ENCODE measurements around the gene RALY. TPM values are rescaled to one million over a fixed set of nuclear protein-coding genes. Genes with fewer than 3 reads are reported as not detected.

RALY gene
- total and polyA plus RNA-seq, 10 of the 15 experiments (the other 5 are each of a cell fraction or from before 2014, with no cell fraction given): 1.2 to 246 (median 137) TPM

DNA sequence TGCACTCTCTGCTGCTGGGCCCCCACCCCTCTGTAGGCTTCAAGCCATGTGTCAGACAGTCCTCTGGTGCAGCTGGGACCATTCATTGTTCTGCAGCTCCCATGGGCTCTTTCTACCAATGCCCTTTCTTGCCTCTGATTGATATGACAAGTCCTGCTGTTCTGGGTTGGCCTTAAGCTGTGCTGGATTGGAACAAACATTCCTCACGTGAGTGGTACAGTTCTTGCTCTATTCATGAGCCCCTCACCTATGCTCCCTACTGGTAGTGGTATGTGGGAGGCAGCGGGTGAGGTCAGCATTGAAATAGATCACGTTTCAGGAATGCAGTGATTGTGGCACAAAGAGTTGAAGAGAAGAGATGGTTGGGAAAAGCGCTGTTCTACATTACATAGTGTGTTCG is 48.8 kb upstream of the RALY start (continued):
- TF ChIP-seq NFYA (IDR thresholded peaks at IDR 0.05; ENCODE audit: borderline replicate concordance, low read depth, low read length) (no peak), HCFC1 (IDR thresholded peaks at IDR 0.05; ENCODE audit: low read length) (no peak), SMAD1 (IDR thresholded peaks at IDR 0.05; ENCODE audit: low read depth, partially characterized antibody) (no peak)
- TF ChIP-seq, protein P1, sequence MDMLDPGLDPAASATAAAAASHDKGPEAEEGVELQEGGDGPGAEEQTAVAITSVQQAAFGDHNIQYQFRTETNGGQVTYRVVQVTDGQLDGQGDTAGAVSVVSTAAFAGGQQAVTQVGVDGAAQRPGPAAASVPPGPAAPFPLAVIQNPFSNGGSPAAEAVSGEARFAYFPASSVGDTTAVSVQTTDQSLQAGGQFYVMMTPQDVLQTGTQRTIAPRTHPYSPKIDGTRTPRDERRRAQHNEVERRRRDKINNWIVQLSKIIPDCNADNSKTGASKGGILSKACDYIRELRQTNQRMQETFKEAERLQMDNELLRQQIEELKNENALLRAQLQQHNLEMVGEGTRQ (IDR thresholded peaks at IDR 0.05; ENCODE audit: borderline replicate concordance, low read depth, low read length): no peak

DNA sequence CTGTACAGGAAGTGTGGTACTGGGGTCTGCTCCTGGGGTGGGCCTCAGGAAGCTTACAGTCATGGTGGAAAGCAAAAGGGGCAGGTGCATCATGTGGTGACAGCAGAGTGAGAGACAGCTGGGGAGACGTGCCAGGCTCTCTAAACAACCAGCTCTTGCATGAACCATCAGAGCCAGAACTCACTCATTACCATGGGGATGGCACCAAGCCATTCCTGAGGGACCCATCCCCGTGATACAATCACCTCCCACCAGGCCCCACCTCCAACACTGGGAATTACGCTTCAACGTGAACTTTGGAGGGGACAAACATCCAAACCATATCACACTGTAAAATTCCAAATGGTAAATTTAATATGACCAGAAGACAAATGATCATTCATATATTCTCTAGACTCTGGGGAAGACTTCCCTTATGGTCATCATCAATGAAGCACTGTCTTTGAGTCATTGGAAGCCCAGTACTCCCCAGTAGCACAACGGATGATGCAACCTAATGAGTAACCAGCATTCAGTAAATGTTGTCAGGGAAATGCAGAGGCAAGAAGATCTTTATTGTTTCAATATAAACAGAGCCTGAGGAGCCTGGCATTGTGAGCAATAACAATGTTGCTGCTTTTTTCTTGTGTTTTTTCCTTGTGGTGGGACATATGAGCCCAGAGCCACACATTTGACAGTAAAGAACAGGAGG is 48.2 kb upstream of the RALY start:
- CTCF ChIA-PET: interaction anchor here (0.7 to 1.5 kb wide), 3 partner anchors 24 to 77 kb away, joined by 3 read pairs; no protein-coding TSS in a partner anchor
- TF ChIP-seq, protein P2, sequence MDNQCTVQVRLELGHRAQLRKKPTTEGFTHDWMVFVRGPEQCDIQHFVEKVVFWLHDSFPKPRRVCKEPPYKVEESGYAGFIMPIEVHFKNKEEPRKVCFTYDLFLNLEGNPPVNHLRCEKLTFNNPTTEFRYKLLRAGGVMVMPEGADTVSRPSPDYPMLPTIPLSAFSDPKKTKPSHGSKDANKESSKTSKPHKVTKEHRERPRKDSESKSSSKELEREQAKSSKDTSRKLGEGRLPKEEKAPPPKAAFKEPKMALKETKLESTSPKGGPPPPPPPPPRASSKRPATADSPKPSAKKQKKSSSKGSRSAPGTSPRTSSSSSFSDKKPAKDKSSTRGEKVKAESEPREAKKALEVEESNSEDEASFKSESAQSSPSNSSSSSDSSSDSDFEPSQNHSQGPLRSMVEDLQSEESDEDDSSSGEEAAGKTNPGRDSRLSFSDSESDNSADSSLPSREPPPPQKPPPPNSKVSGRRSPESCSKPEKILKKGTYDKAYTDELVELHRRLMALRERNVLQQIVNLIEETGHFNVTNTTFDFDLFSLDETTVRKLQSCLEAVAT (IDR thresholded peaks at IDR 0.05): no peak
- no peak for TF ChIP-seq BMI1 (IDR thresholded peaks at IDR 0.05; ENCODE audit: borderline replicate concordance)
- no peak for TF ChIP-seq MTA2 (IDR thresholded peaks at IDR 0.05; ENCODE audit: low read depth)
- TF ChIP-seq, protein P3, sequence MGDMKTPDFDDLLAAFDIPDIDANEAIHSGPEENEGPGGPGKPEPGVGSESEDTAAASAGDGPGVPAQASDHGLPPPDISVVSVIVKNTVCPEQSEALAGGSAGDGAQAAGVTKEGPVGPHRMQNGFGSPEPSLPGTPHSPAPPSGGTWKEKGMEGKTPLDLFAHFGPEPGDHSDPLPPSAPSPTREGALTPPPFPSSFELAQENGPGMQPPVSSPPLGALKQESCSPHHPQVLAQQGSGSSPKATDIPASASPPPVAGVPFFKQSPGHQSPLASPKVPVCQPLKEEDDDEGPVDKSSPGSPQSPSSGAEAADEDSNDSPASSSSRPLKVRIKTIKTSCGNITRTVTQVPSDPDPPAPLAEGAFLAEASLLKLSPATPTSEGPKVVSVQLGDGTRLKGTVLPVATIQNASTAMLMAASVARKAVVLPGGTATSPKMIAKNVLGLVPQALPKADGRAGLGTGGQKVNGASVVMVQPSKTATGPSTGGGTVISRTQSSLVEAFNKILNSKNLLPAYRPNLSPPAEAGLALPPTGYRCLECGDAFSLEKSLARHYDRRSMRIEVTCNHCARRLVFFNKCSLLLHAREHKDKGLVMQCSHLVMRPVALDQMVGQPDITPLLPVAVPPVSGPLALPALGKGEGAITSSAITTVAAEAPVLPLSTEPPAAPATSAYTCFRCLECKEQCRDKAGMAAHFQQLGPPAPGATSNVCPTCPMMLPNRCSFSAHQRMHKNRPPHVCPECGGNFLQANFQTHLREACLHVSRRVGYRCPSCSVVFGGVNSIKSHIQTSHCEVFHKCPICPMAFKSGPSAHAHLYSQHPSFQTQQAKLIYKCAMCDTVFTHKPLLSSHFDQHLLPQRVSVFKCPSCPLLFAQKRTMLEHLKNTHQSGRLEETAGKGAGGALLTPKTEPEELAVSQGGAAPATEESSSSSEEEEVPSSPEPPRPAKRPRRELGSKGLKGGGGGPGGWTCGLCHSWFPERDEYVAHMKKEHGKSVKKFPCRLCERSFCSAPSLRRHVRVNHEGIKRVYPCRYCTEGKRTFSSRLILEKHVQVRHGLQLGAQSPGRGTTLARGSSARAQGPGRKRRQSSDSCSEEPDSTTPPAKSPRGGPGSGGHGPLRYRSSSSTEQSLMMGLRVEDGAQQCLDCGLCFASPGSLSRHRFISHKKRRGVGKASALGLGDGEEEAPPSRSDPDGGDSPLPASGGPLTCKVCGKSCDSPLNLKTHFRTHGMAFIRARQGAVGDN (IDR thresholded peaks at IDR 0.05): no peak
- no peak for TF ChIP-seq STAT1 (conservative IDR thresholded peaks at IDR 0.05)
- no peak for TF ChIP-seq LARP7 (IDR thresholded peaks at IDR 0.05)
- no peak for TF ChIP-seq MTA3 (IDR thresholded peaks at IDR 0.05; ENCODE audit: borderline replicate concordance, low read length)
- TF ChIP-seq CHD1 (IDR thresholded peaks at IDR 0.05; ENCODE audit: low read depth, low read length): no peak
- no peak for TF ChIP-seq IKZF1 (conservative IDR thresholded peaks at IDR 0.05)
- TF ChIP-seq BACH1 (IDR thresholded peaks at IDR 0.05; ENCODE audit: borderline replicate concordance): no peak
- TF ChIP-seq YY1 (IDR thresholded peaks at IDR 0.05; ENCODE audit: low read depth, low read length): no peak
- TF ChIP-seq CHD4 (IDR thresholded peaks at IDR 0.05): no peak
- TF ChIP-seq NBN (IDR thresholded peaks at IDR 0.05): no peak
- no peak for TF ChIP-seq NFYA (IDR thresholded peaks at IDR 0.05; ENCODE audit: borderline replicate concordance, low read depth, low read length)
- TF ChIP-seq, protein P4, sequence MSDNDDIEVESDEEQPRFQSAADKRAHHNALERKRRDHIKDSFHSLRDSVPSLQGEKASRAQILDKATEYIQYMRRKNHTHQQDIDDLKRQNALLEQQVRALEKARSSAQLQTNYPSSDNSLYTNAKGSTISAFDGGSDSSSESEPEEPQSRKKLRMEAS (IDR thresholded peaks at IDR 0.05; ENCODE audit: low read depth, low read length): no peak
- no peak for TF ChIP-seq IRF4 (IDR thresholded peaks at IDR 0.05; ENCODE audit: low read depth, low read length)

More for the DNA sequence above, 48.2 kb upstream of the RALY start:
- in situ Hi-C loops (cut with MboI): no loop called here
- ChIA-PET RAD21 (ENCODE audit: unreplicated experiment) (no interaction called here), SMC1A (ENCODE audit: uncharacterized antibody, unreplicated experiment) (no interaction called here), POLR2A (no interaction called here)
- no peak overlapping the region for H3K4me2 ChIP-seq (ENCODE audit: control insufficient read depth, insufficient read depth)
- H2AFZ ChIP-seq (ENCODE audit: control insufficient read depth, low read depth, low read length): no peak overlapping the region
- peaks cover 17% of the 10 kb centered on the region for H3K9me3 ChIP-seq (replicated peaks; ENCODE audit: control insufficient read depth, insufficient read depth, low read length)
- DNase-seq (ENCODE audit: low read depth, low spot score) (no peak), ATAC-seq (no peak), FAIRE-seq (no peak)
- no peaks in the 10 kb centered on the region for H3K27me3 ChIP-seq (replicated peaks in 1 of 2; ENCODE audit: control insufficient read depth in 2 of 2, insufficient read depth in 2 of 2, low read length in 1 of 2)
- H3K27ac ChIP-seq (ENCODE audit: control insufficient read depth, insufficient read depth): no peak overlapping the region
- H3K4me3 ChIP-seq: no peak overlapping the region
- BruUV-seq (replicated peaks): no TSS peak
- H3K9ac ChIP-seq (ENCODE audit: control insufficient read depth, insufficient read depth, low read length): no peak overlapping the region
- intact Hi-C loops (cut with micrococcal nuclease; ENCODE audit: unreplicated experiment): no loop called here
- H3K79me2 ChIP-seq (ENCODE audit: control insufficient read depth, insufficient read depth, low read length): no peaks in the 10 kb centered on the region
- 28% methylated on average over 5 of the region's 5 CpGs for WGBS (ENCODE audit: insufficient coverage, insufficient replicate concordance, low lambda C conversion rate, missing lambda C conversion rate)
- H4K20me1 ChIP-seq (ENCODE audit: control insufficient read depth, insufficient read depth): no peaks in the 10 kb centered on the region
- H3K4me1 ChIP-seq (ENCODE audit: control insufficient read depth, insufficient read depth, low read length): no peaks in the 10 kb centered on the region
- no peaks in the 10 kb centered on the region for H3K36me3 ChIP-seq (ENCODE audit: control insufficient read depth in 2 of 2, insufficient read depth in 2 of 2, low read length in 1 of 2)

Data from GM12878 (cell line).